H1 (cell line): Measurements from ENCODE around the gene PAK6. TPM values are rescaled to one million over a fixed set of nuclear protein-coding genes. Genes with fewer than 3 reads are reported as not detected.

Experiments used
- CHD7 ChIP-seq: fragments of 300-600 bp; sonication (generic); IDR thresholded peaks from 2 replicates; pipeline ENCODE4 v1.7.1; 2012; ENCODE audit warnings: low read length, moderate library complexity, mild to moderate bottlenecking, inconsistent platforms; ENCODE audit not compliant: insufficient replicate concordance
- TCF12 ChIP-seq: IDR thresholded peaks from 2 replicates; pipeline ENCODE4 v1.6.1; 2011; ENCODE audit warnings: low read depth, mild to moderate bottlenecking, low read length
- polyA plus RNA-seq, 7 experiments: library from polyadenylated mRNA; depleted of rRNA in 3 of 7; stranded (reverse) in 5 of 7; unstranded in 2 of 7; fragments of >200 nt in 5 of 7; fragments of 200-250 nt in 2 of 7; gene quantifications; 1 replicate in 5 of 7; 2 replicates in 1 of 7; 4 replicates in 1 of 7; pipeline versions ENCODE4 v1.2.1 to v1.2.3, GENCODE V29; 2011 to 2013; ENCODE audit warnings: missing spikeins in 2 of 7, mixed read lengths in 2 of 7
- total RNA-seq: library from RNA; stranded (reverse); fragmentation: NEBNext Ultra II Directional; extraction: Animal tissue kit (Norgen Biotek cat#: 25700); gene quantifications from 2 replicates; pipeline ENCODE4 v1.2.1, GENCODE V29; 2021

The PAK6 gene
- total and polyA plus RNA-seq, 2 of the 8 experiments (the other 6 are each of a cell fraction or from before 2014, with no cell fraction given) = 6.9 to 9.4 TPM

GRCh38 chr15:40295877-40296560 is 57.2 kb downstream of the PAK6 start (continued):
- no peak for TF ChIP-seq CHD7
- no peak for TF ChIP-seq TCF12
